GM12878 (cell line): Measurements from ENCODE around the gene DNAH8. TPM values are rescaled to one million over a fixed set of nuclear protein-coding genes. Genes with fewer than 3 reads are reported as not detected.

Source experiments
- ATAC-seq: fragments of 200-7000 bp; cut with Tn5 transposase; 3 replicates; pipeline ENCODE4 v1.9.1; 2020; ENCODE audit warnings: mild to moderate bottlenecking, moderate library complexity
- BruUV-seq: library from RNA; stranded (reverse); fragments of 400-500 nt; replicated peaks from 2 replicates; lab custom pipeline; 2021; lab: Mats Ljungman, UMichigan
- CTCF ChIA-PET: fragments of 300-600 bp; sonication (Branson Sonifier 250); formaldehyde crosslinking; extraction: SDS; loops from one replicate; lab custom pipeline; 2021; ENCODE audit warnings: inconsistent platforms; lab: Yijun Ruan, JAX
- POLR2A ChIA-PET: fragments of 350-600 bp; formaldehyde crosslinking; extraction: SDS; loops from one replicate; lab custom pipeline; 2021; ENCODE audit warnings: inconsistent platforms; lab: Charles Lee
- RAD21 ChIA-PET: fragments of 300-600 bp; sonication (Branson Sonifier 250); formaldehyde crosslinking; loops from one replicate; lab custom pipeline; 2023; ENCODE audit warnings: antibody characterized with exemption; ENCODE audit not compliant: unreplicated experiment; lab: Charles Lee
- SMC1A ChIA-PET: fragments of 300-600 bp; sonication (Branson Sonifier 250); formaldehyde crosslinking; loops from one replicate; lab custom pipeline; 2023; ENCODE audit not compliant: unreplicated experiment, uncharacterized antibody; lab: Charles Lee
- DNase-seq: peaks from one replicate; pipeline ENCODE4 v3.0.0-alpha.2; 2011; ENCODE audit warnings: low read depth, low spot score
- FAIRE-seq: peaks from 3 replicates; lab custom pipeline; 2011; peaks lifted over from hg19 to GRCh38; lab: Jason Lieb, UNC
- H2AFZ ChIP-seq: 2 replicates; pipeline ENCODE4 v1.6.0; 2011; ENCODE audit warnings: low read depth, low read length, control low read depth; ENCODE audit not compliant: control insufficient read depth
- H3K27ac ChIP-seq: 2 replicates; pipeline ENCODE4 v1.5.1; 2011; ENCODE audit warnings: control low read depth; ENCODE audit not compliant: control insufficient read depth, insufficient read depth
- H3K27me3 ChIP-seq, 2 experiments: replicated peaks in 1 of 2; 2 replicates each; pipeline versions ENCODE4 v1.6.0 to v1.6.1; 2011; ENCODE audit warnings: low read length in 1 of 2; ENCODE audit not compliant: control insufficient read depth in 2 of 2, insufficient read depth in 2 of 2
- H3K36me3 ChIP-seq, 2 experiments: 2 replicates each; pipeline ENCODE4 v1.5.1; 2011; ENCODE audit warnings: low read length in 1 of 2; ENCODE audit not compliant: control insufficient read depth in 2 of 2, insufficient read depth in 2 of 2
- H3K4me1 ChIP-seq: 2 replicates; pipeline ENCODE4 v1.6.1; 2011; ENCODE audit warnings: mild to moderate bottlenecking, low read length, moderate library complexity, mixed read lengths; ENCODE audit not compliant: control insufficient read depth, insufficient read depth
- H3K4me2 ChIP-seq: 2 replicates; pipeline ENCODE4 v1.6.0; 2011; ENCODE audit warnings: control low read depth; ENCODE audit not compliant: control insufficient read depth, insufficient read depth
- H3K4me3 ChIP-seq: fragments of 200-600 bp; sonication (generic); 2 replicates; pipeline ENCODE4 v1.5.1; 2016
- H3K79me2 ChIP-seq: 2 replicates; pipeline ENCODE4 v1.6.0; 2011; ENCODE audit warnings: low read length; ENCODE audit not compliant: control insufficient read depth, insufficient read depth
- H3K9ac ChIP-seq: 2 replicates; pipeline ENCODE4 v1.8.0; 2011; ENCODE audit warnings: low read length, control low read depth, mixed read lengths; ENCODE audit not compliant: control insufficient read depth, insufficient read depth
- H3K9me3 ChIP-seq: replicated peaks from 3 replicates; pipeline ENCODE4 v1.5.1; 2011; ENCODE audit warnings: mild to moderate bottlenecking, low read length; ENCODE audit not compliant: control insufficient read depth, insufficient read depth
- H4K20me1 ChIP-seq: 2 replicates; pipeline ENCODE4 v1.6.0; 2011; ENCODE audit not compliant: control insufficient read depth, insufficient read depth
- BACH1 ChIP-seq: fragments of 450-650 bp; IDR thresholded peaks from 2 replicates; pipeline ENCODE4 v1.6.1; 2017; ENCODE audit warnings: mild to moderate bottlenecking, borderline replicate concordance
- CREM ChIP-seq: IDR thresholded peaks from 2 replicates; pipeline ENCODE4 v1.6.1; 2014; ENCODE audit warnings: antibody characterized with exemption, low read depth
- NFYB ChIP-seq: IDR thresholded peaks from 2 replicates; pipeline ENCODE4 v1.6.1; 2011; ENCODE audit warnings: low read depth, mild to moderate bottlenecking, low read length, improper control_type of control experiment, moderate library complexity; ENCODE audit not compliant: insufficient read depth
- PAX8 ChIP-seq: fragments of 450-650 bp; IDR thresholded peaks from 2 replicates; pipeline ENCODE4 v1.6.1; 2017; ENCODE audit warnings: mild to moderate bottlenecking, moderate library complexity
- POLR2AphosphoS2 ChIP-seq: IDR thresholded peaks from 2 replicates; pipeline ENCODE4 v1.6.1; 2011; ENCODE audit warnings: low read depth, mild to moderate bottlenecking, low read length, improper control_type of control experiment, moderate library complexity
- RAD51 ChIP-seq: fragments of 450-650 bp; IDR thresholded peaks from 2 replicates; pipeline ENCODE4 v1.6.1; 2016; ENCODE audit warnings: moderate library complexity, mild to moderate bottlenecking, inconsistent platforms
- RB1 ChIP-seq: fragments of 450-650 bp; formaldehyde crosslinking; IDR thresholded peaks from 2 replicates; pipeline ENCODE4 v1.6.1; 2017; ENCODE audit warnings: mild to moderate bottlenecking, borderline replicate concordance
- TAF1 ChIP-seq: IDR thresholded peaks from 2 replicates; pipeline ENCODE4 v1.6.1; 2011; ENCODE audit warnings: mild to moderate bottlenecking, low read depth, low read length, borderline replicate concordance
- YY1 ChIP-seq: IDR thresholded peaks from 2 replicates; pipeline ENCODE4 v1.6.1; 2011; ENCODE audit warnings: low read depth, mild to moderate bottlenecking, low read length
- ZNF217 ChIP-seq: fragments of 450-650 bp; IDR thresholded peaks from 2 replicates; pipeline ENCODE4 v1.6.1; 2017; ENCODE audit warnings: antibody characterized with exemption, mild to moderate bottlenecking
- WGBS: methylation state at CpG from one replicate; pipeline ENCODE4 v1.1.6; 2016; ENCODE audit warnings: low lambda C conversion rate; ENCODE audit not compliant: insufficient replicate concordance, insufficient coverage; ENCODE audit errors: missing lambda C conversion rate; 5-methylcytosine and 5-hydroxymethylcytosine counted together
- in situ Hi-C: fragments of 300-500 bp; cut with MboI; formaldehyde crosslinking; loops from 9 replicates; pipeline ENCODE4 v1.14.3; 2018; ENCODE audit warnings: mixed read lengths
- intact Hi-C: fragments of 100-400 bp; cut with micrococcal nuclease; formaldehyde crosslinking; loops from one replicate; pipeline ENCODE4 v1.14.2; 2022; ENCODE audit not compliant: unreplicated experiment
- polyA plus RNA-seq, 11 experiments: library from polyadenylated mRNA; depleted of rRNA in 4 of 11; unstranded in 6 of 11; stranded (reverse) in 5 of 11; fragments of >200 nt; fragmentation: Nextera tagmentation in 4 of 11; fragmentation: Illumina TruSeq in 1 of 11; extraction: Ambion mirVana in 4 of 11; extraction: Trizol in 1 of 11; gene quantifications; 1 replicate in 1 of 11; 2 replicates in 10 of 11; pipeline versions ENCODE4 v1.2.1 to v1.2.3, GENCODE V29; 2011 to 2016; ENCODE audit warnings: inconsistent platforms in 2 of 11, missing spikeins in 2 of 11, low read depth in 1 of 11
- total RNA-seq, 4 experiments: library from RNA; depleted of rRNA in 3 of 4; stranded (reverse); fragments of >200 nt in 3 of 4; fragmentation: Illumina TruSeq in 1 of 4; extraction: Trizol in 1 of 4; gene quantifications; 2 replicates each; pipeline versions ENCODE4 v1.2.1 to v1.2.3, GENCODE V29; 2013 to 2021
- TF ChIP-seq, protein P1 (sequence below): fragments of 450-650 bp; conservative IDR thresholded peaks from 2 replicates; pipeline ENCODE4 v1.6.1; 2017; ENCODE audit warnings: mild to moderate bottlenecking, moderate library complexity
- TF ChIP-seq, protein P2 (sequence below): fragments of 150-350 bp; IDR thresholded peaks from 2 replicates; pipeline ENCODE4 v1.6.1; 2016; ENCODE audit warnings: low read depth, low read length
- TF ChIP-seq, protein P3 (sequence below): fragments of 450-650 bp; IDR thresholded peaks from 2 replicates; pipeline ENCODE4 v1.6.1; 2017; ENCODE audit warnings: mild to moderate bottlenecking, low read depth, inconsistent platforms; ENCODE audit not compliant: poor library complexity, severe bottlenecking

Gene DNAH8
- total and polyA plus RNA-seq, 10 of the 15 experiments (the other 5 are each of a cell fraction or from before 2014, with no cell fraction given) = 0.02 to 0.34 (median 0.10) TPM; not detected in 3

DNA sequence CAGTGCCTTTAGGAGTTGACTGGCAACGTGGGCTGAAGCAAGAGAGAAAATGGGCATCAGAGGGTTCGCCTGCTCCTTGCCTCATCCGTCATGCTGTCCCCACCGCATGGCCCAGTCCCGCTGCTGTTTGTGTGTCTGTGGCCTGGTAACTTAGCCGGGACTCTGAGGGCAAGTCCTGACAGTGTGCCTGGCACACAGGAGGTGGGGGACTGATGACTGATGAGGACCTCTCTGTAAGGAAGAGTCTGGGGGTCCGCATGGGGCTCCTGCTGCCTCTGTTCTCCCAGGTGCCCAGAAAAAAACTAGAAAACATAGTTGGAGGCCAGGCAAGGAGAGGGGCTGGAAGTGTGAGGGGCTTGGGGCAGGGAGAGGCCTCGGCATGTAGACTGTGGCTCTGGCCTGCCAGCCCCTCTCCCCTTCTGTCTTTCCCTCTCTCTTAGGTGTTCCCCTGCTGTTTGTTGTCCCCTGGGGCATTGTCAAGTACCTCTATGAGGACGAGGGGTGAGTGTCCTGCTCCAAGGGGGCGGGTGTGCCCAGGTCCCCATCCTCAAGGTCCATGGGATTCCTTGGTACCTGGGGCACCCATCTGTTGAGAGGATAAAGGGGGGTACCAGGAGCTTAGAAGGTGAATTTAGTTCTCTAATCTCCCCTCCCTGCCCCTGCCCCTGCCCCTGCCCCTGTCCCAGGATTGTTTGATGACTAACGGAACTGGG, 362.9 kb downstream of the DNAH8 start (continued):
- TF ChIP-seq, protein P1, sequence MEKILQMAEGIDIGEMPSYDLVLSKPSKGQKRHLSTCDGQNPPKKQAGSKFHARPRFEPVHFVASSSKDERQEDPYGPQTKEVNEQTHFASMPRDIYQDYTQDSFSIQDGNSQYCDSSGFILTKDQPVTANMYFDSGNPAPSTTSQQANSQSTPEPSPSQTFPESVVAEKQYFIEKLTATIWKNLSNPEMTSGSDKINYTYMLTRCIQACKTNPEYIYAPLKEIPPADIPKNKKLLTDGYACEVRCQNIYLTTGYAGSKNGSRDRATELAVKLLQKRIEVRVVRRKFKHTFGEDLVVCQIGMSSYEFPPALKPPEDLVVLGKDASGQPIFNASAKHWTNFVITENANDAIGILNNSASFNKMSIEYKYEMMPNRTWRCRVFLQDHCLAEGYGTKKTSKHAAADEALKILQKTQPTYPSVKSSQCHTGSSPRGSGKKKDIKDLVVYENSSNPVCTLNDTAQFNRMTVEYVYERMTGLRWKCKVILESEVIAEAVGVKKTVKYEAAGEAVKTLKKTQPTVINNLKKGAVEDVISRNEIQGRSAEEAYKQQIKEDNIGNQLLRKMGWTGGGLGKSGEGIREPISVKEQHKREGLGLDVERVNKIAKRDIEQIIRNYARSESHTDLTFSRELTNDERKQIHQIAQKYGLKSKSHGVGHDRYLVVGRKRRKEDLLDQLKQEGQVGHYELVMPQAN = no peak
- no peak for TF ChIP-seq RAD51
- TF ChIP-seq POLR2AphosphoS2 = no peak

DNA sequence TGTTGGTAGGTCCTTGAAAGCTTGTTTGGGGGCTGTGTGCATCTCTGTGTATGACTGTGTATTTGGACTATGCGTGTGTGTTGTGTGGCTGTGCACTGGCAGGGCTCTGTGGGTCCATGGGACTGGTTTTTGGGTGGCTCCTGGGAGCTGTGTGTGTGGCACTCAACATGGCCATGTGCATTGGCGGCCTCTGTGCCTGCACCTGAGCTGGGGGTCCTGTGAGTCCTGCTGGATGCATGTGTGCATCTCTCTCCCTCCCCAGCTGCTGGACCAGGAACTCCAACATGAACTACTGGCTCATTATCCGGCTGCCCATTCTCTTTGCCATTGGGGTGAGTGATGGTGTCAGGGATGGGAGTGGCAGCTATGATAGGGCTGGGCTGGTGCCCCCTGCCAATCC, 363.6 kb downstream of the DNAH8 start:
- Histone ChIP-seq H3K79me2 (no peaks in the 10 kb centered on the region), H2AFZ (no peak overlapping the region), H3K36me3 (no peaks in the 10 kb centered on the region), H3K4me1 (peaks cover 17% of the 10 kb centered on the region; the same call in 1 of the 2 replicates), H4K20me1 (no peaks in the 10 kb centered on the region), H3K27me3 (no peaks in the 10 kb centered on the region), H3K4me2 (no peak overlapping the region), H3K9ac (no peak overlapping the region), H3K27ac (no peak overlapping the region), H3K4me3 (no peak overlapping the region), H3K9me3 (no peaks in the 10 kb centered on the region)
- CTCF ChIA-PET = no interaction called here
- SMC1A ChIA-PET = no interaction called here
- intact Hi-C loops (no loop called here), in situ Hi-C loops (no loop called here)
- ATAC-seq (no peak), DNase-seq (no peak), FAIRE-seq (no peak)
- POLR2A ChIA-PET = no interaction called here
- RAD21 ChIA-PET = no interaction called here
- BruUV-seq = no TSS peak
- 32% methylated on average over 3 of the region's 3 CpGs for WGBS
- TF ChIP-seq ZNF217 (no peak), CREM (no peak), YY1 (no peak), PAX8 (no peak), RB1 (no peak), BACH1 (no peak), NFYB (no peak), POLR2AphosphoS2 (no peak), TAF1 (no peak)
- TF ChIP-seq, protein P2, sequence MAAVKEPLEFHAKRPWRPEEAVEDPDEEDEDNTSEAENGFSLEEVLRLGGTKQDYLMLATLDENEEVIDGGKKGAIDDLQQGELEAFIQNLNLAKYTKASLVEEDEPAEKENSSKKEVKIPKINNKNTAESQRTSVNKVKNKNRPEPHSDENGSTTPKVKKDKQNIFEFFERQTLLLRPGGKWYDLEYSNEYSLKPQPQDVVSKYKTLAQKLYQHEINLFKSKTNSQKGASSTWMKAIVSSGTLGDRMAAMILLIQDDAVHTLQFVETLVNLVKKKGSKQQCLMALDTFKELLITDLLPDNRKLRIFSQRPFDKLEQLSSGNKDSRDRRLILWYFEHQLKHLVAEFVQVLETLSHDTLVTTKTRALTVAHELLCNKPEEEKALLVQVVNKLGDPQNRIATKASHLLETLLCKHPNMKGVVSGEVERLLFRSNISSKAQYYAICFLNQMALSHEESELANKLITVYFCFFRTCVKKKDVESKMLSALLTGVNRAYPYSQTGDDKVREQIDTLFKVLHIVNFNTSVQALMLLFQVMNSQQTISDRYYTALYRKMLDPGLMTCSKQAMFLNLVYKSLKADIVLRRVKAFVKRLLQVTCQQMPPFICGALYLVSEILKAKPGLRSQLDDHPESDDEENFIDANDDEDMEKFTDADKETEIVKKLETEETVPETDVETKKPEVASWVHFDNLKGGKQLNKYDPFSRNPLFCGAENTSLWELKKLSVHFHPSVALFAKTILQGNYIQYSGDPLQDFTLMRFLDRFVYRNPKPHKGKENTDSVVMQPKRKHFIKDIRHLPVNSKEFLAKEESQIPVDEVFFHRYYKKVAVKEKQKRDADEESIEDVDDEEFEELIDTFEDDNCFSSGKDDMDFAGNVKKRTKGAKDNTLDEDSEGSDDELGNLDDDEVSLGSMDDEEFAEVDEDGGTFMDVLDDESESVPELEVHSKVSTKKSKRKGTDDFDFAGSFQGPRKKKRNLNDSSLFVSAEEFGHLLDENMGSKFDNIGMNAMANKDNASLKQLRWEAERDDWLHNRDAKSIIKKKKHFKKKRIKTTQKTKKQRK = no peak
- TF ChIP-seq, protein P3, sequence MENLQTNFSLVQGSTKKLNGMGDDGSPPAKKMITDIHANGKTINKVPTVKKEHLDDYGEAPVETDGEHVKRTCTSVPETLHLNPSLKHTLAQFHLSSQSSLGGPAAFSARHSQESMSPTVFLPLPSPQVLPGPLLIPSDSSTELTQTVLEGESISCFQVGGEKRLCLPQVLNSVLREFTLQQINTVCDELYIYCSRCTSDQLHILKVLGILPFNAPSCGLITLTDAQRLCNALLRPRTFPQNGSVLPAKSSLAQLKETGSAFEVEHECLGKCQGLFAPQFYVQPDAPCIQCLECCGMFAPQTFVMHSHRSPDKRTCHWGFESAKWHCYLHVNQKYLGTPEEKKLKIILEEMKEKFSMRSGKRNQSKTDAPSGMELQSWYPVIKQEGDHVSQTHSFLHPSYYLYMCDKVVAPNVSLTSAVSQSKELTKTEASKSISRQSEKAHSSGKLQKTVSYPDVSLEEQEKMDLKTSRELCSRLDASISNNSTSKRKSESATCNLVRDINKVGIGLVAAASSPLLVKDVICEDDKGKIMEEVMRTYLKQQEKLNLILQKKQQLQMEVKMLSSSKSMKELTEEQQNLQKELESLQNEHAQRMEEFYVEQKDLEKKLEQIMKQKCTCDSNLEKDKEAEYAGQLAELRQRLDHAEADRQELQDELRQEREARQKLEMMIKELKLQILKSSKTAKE = no peak
